HL-60 (cell line): Measurements from ENCODE around the gene ZFHX3.

Source experiments
- DNase-seq, 2 experiments: peaks; one replicate each; pipeline ENCODE4 v3.0.0-alpha.2; 2010 to 2020; ENCODE audit warnings: low read depth in 1 of 2, low spot score in 1 of 2
- H3K27ac ChIP-seq: fragments of 250-450 bp; sonication (Bioruptor Pico); replicated peaks from 2 replicates; pipeline ENCODE4 v1.5.1; 2020; ENCODE audit warnings: mild to moderate bottlenecking, moderate library complexity
- H3K27me3 ChIP-seq: fragments of 250-450 bp; sonication (Bioruptor Pico); 2 replicates; pipeline ENCODE4 v1.5.1; 2021; ENCODE audit warnings: mild to moderate bottlenecking, moderate library complexity; ENCODE audit not compliant: insufficient read depth, poor library complexity, severe bottlenecking
- H3K4me3 ChIP-seq: replicated peaks from 2 replicates; pipeline ENCODE4 v1.5.1; 2011; ENCODE audit warnings: mild to moderate bottlenecking, control low read depth, low read length; ENCODE audit not compliant: insufficient read depth
- CTCF ChIP-seq: IDR thresholded peaks from one replicate; pipeline ENCODE4 v1.5.1; 2011; ENCODE audit warnings: low read length, control low read depth, inconsistent platforms; ENCODE audit not compliant: insufficient read depth
- GABPA ChIP-seq: IDR thresholded peaks from 2 replicates; pipeline ENCODE4 v1.6.1; 2012; ENCODE audit warnings: low read depth
- POLR2AphosphoS5 ChIP-seq: IDR thresholded peaks from 2 replicates; pipeline ENCODE4 v1.6.1; 2012; ENCODE audit warnings: low read depth
- REST ChIP-seq: IDR thresholded peaks from 2 replicates; pipeline ENCODE4 v1.6.1; 2012; ENCODE audit warnings: low read depth; ENCODE audit not compliant: insufficient replicate concordance
- SPI1 ChIP-seq: IDR thresholded peaks from 2 replicates; pipeline ENCODE4 v1.6.1; 2012; ENCODE audit warnings: low read depth, mild to moderate bottlenecking, borderline replicate concordance

ZFHX3 gene

GRCh38 chr16:72819345-72819744 is 228.6 kb downstream of the ZFHX3 start:
- Histone ChIP-seq H3K4me3 (no peak overlapping the region), H3K27ac (no peak overlapping the region), H3K27me3 (no peaks in the 10 kb centered on the region)
- no peak for TF ChIP-seq CTCF
- no peak for TF ChIP-seq SPI1
- TF ChIP-seq GABPA, result no peak
- no peak for DNase-seq

GRCh38 chr16:72818236-72818845 is 229.6 kb downstream of the ZFHX3 start:
- H3K4me3 ChIP-seq, result no peak overlapping the region
- no peak overlapping the region for H3K27ac ChIP-seq
- TF ChIP-seq REST (no peak), SPI1 (no peak), CTCF (no peak), GABPA (no peak), POLR2AphosphoS5 (no peak)
- H3K27me3 ChIP-seq, result no peaks in the 10 kb centered on the region
- no peak for DNase-seq

- DNase-seq, result no peak
- Histone ChIP-seq H3K27me3 (no peaks in the 10 kb centered on the region), H3K4me3 (no peak overlapping the region), H3K27ac (no peak overlapping the region)
- TF ChIP-seq POLR2AphosphoS5 (no peak), CTCF (no peak), SPI1 (no peak), REST (no peak), GABPA (no peak)
Measured at GRCh38 chr16:72815348-72816318, 232.3 kb downstream of the ZFHX3 start.
